Measurements from ENCODE around the gene RNF141.

DNA sequence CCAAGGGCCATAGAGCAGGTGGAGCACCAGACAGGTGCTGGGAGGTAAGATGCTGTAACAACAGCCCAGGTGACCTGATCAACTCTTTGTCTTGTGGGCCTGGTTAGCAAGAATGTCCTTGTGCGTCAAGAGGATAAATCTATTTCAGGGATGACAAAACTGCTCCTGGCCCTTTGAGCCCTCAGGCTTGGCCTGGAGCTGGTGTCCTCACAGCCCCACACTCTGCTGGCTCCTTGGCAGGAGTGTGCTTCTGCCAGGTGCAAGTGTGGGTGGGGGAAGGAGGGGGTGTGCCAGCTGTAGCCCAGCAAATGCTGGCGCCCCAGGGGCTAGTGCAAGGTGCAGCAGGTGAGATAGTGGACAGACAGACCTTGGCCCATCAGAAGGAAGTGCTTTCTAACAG is 66.4 kb downstream of the RNF141 start:
- TF ChIP-seq, protein P1, sequence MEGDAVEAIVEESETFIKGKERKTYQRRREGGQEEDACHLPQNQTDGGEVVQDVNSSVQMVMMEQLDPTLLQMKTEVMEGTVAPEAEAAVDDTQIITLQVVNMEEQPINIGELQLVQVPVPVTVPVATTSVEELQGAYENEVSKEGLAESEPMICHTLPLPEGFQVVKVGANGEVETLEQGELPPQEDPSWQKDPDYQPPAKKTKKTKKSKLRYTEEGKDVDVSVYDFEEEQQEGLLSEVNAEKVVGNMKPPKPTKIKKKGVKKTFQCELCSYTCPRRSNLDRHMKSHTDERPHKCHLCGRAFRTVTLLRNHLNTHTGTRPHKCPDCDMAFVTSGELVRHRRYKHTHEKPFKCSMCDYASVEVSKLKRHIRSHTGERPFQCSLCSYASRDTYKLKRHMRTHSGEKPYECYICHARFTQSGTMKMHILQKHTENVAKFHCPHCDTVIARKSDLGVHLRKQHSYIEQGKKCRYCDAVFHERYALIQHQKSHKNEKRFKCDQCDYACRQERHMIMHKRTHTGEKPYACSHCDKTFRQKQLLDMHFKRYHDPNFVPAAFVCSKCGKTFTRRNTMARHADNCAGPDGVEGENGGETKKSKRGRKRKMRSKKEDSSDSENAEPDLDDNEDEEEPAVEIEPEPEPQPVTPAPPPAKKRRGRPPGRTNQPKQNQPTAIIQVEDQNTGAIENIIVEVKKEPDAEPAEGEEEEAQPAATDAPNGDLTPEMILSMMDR (IDR thresholded peaks at IDR 0.05; ENCODE audit: insufficient read depth, low read depth, low read length) = no peak
- no peak for TF ChIP-seq EZH2 (IDR thresholded peaks at IDR 0.05; ENCODE audit: insufficient read depth, low read length)
